ENCODE data around the gene BRCA2.
A peak's percentile ranks its signal among the peaks of the same experiment; 100 is the strongest.

The BRCA2 gene

GRCh38 chr13:32431361-32431760, 116.1 kb downstream of the BRCA2 start:
- DNase-seq: no peak

- DNase-seq: no peak
Observed at GRCh38 chr13:32432856-32433255, 117.5 kb downstream of the BRCA2 start.

- DNase-seq: no peak
Observed at GRCh38 chr13:32438871-32439270, 123.6 kb downstream of the BRCA2 start.

GRCh38 chr13:32443111-32443510, 127.8 kb downstream of the BRCA2 start:
- peak; percentile 53 to 57 for DNase-seq

- DNase-seq: no peak
Observed at GRCh38 chr13:32445461-32445860, 130.2 kb downstream of the BRCA2 start.

- no peak for DNase-seq
Observed at GRCh38 chr13:32446220-32446619, 130.9 kb downstream of the BRCA2 start.

GRCh38 chr13:32446773-32447465, 131.6 kb downstream of the BRCA2 start:
- DNase-seq: no peak

GRCh38 chr13:32447894-32448623, 132.8 kb downstream of the BRCA2 start:
- DNase-seq: no peak

GRCh38 chr13:32448972-32449371, 133.7 kb downstream of the BRCA2 start:
- no peak for DNase-seq

Data from CD4-positive, alpha-beta T cell treated with Interleukin-1 beta for 1 hour (primary cell).